ENCODE measurements around the gene AVPR1A. TPM values are rescaled to one million over a fixed set of nuclear protein-coding genes. Genes with fewer than 3 reads are reported as not detected.

The AVPR1A gene
- total RNA-seq, 2 donors from 2014 or later = not detected

GRCh38 chr12:63151623-63152320 lies 771 bp upstream of the AVPR1A start:
- no peak overlapping the region for H3K27ac Mint-ChIP-seq
- H3K4me3 Mint-ChIP-seq = peak overlapping the region; percentile 53
- H3K4me3 ChIP-seq (ENCODE audit: low read length) = peak overlapping the region; percentile 82
- no peak overlapping the region for H3K9ac ChIP-seq (ENCODE audit: extremely low read depth, low read length, poor library complexity, severe bottlenecking)
- H3K4me1 ChIP-seq (ENCODE audit: control insufficient read depth, insufficient read depth, low read length) = no peaks in the 10 kb centered on the region
- DNase-seq = peak; percentile 93
- peaks cover 16% of the 10 kb centered on the region for H3K9me3 ChIP-seq (ENCODE audit: control insufficient read depth, low read length)
- peaks cover 61% of the 10 kb centered on the region for H3K27me3 Mint-ChIP-seq (ENCODE audit: insufficient read depth)
- H3K27me3 ChIP-seq (ENCODE audit: control insufficient read depth, insufficient read depth, low read length, poor library complexity, severe bottlenecking) = peaks cover 53% of the 10 kb centered on the region
- peaks cover 16% of the 10 kb centered on the region for H3K9me3 Mint-ChIP-seq
- peak; percentile 91 for TF ChIP-seq CTCF (conservative IDR thresholded peaks at IDR 0.05)
- H3K27ac ChIP-seq (ENCODE audit: low read depth, low read length) = no peak overlapping the region
- no peaks in the 10 kb centered on the region for H3K36me3 Mint-ChIP-seq (ENCODE audit: low read depth)
- H3K36me3 ChIP-seq (ENCODE audit: control insufficient read depth, insufficient read depth, low read length) = no peaks in the 10 kb centered on the region
- WGBS, 2 experiments (ENCODE audit: insufficient coverage in 1 of 2, insufficient read length in 1 of 2) = 2 to 5% methylated on average over 16 to 26 of the region's 26 CpGs
- peaks cover 8% of the 10 kb centered on the region for H3K4me1 Mint-ChIP-seq

- H3K36me3 Mint-ChIP-seq (ENCODE audit: low read depth) = no peaks in the 10 kb centered on the region
- H3K4me1 Mint-ChIP-seq = peaks cover 8% of the 10 kb centered on the region
- peaks cover 76% of the 10 kb centered on the region for H3K27me3 Mint-ChIP-seq (ENCODE audit: insufficient read depth)
- Histone ChIP-seq H3K27ac (ENCODE audit: low read depth, low read length) (no peak overlapping the region), H3K36me3 (ENCODE audit: control insufficient read depth, insufficient read depth, low read length) (no peaks in the 10 kb centered on the region), H3K4me1 (ENCODE audit: control insufficient read depth, insufficient read depth, low read length) (no peaks in the 10 kb centered on the region), H3K27me3 (ENCODE audit: control insufficient read depth, insufficient read depth, low read length, poor library complexity, severe bottlenecking) (peaks cover 69% of the 10 kb centered on the region), H3K4me3 (ENCODE audit: low read length) (peak overlapping the region; percentile 82), H3K9ac (ENCODE audit: extremely low read depth, low read length, poor library complexity, severe bottlenecking) (no peak overlapping the region), H3K9me3 (ENCODE audit: control insufficient read depth, low read length) (peaks cover 12% of the 10 kb centered on the region)
- peak overlapping the region; percentile 53 for H3K4me3 Mint-ChIP-seq
- peak; percentile 88 for DNase-seq
- 12% methylated on average over 59 to 75 of the region's 75 CpGs for WGBS, 2 experiments (ENCODE audit: insufficient coverage in 1 of 2, insufficient read length in 1 of 2)
- H3K9me3 Mint-ChIP-seq = peaks cover 11% of the 10 kb centered on the region
- no peak for TF ChIP-seq CTCF (conservative IDR thresholded peaks at IDR 0.05)
- no peak overlapping the region for H3K27ac Mint-ChIP-seq
Observed at GRCh38 chr12:63149909-63150712, 890 bp downstream of the AVPR1A start.

GRCh38 chr12:63144556-63144955 lies 6.4 kb downstream of the AVPR1A start:
- H3K36me3 Mint-ChIP-seq (ENCODE audit: low read depth) = no peaks in the 10 kb centered on the region
- Histone ChIP-seq H3K27me3 (ENCODE audit: control insufficient read depth, insufficient read depth, low read length, poor library complexity, severe bottlenecking) (peaks cover 61% of the 10 kb centered on the region), H3K9ac (ENCODE audit: extremely low read depth, low read length, poor library complexity, severe bottlenecking) (no peak overlapping the region), H3K27ac (ENCODE audit: low read depth, low read length) (no peak overlapping the region), H3K4me1 (ENCODE audit: control insufficient read depth, insufficient read depth, low read length) (no peaks in the 10 kb centered on the region), H3K4me3 (ENCODE audit: low read length) (no peak overlapping the region), H3K9me3 (ENCODE audit: control insufficient read depth, low read length) (no peaks in the 10 kb centered on the region), H3K36me3 (ENCODE audit: control insufficient read depth, insufficient read depth, low read length) (no peaks in the 10 kb centered on the region)
- H3K27ac Mint-ChIP-seq = no peak overlapping the region
- H3K4me3 Mint-ChIP-seq = no peak overlapping the region
- DNase-seq = no peak
- 80 to 88% methylated on average over 1 to 3 of the region's 3 CpGs for WGBS, 2 experiments (ENCODE audit: insufficient coverage in 1 of 2, insufficient read length in 1 of 2)
- no peak for TF ChIP-seq CTCF (conservative IDR thresholded peaks at IDR 0.05)
- H3K27me3 Mint-ChIP-seq (ENCODE audit: insufficient read depth) = peaks cover 54% of the 10 kb centered on the region
- H3K9me3 Mint-ChIP-seq = no peaks in the 10 kb centered on the region
- no peaks in the 10 kb centered on the region for H3K4me1 Mint-ChIP-seq
